HAP-1 (cell line): Measurements from ENCODE around the gene SEBOX.

ENCODE experiments used
- DNase-seq, 2 experiments: peaks; one replicate each; pipeline ENCODE4 v3.0.0-alpha.2; 2016 to 2020; ENCODE audit warnings: low spot score in 2 of 2
- H3K27me3 ChIP-seq: fragments of 250-450 bp; sonication (Bioruptor Pico); 2 replicates; pipeline ENCODE4 v1.5.1; 2020; ENCODE audit warnings: low read depth, mild to moderate bottlenecking, moderate library complexity
- H3K36me3 ChIP-seq: fragments of 250-450 bp; sonication (Bioruptor Pico); replicated peaks from 2 replicates; pipeline ENCODE4 v1.5.1; 2020; ENCODE audit warnings: mild to moderate bottlenecking
- H3K4me1 ChIP-seq: fragments of 250-450 bp; sonication (Bioruptor Pico); 2 replicates; pipeline ENCODE4 v1.5.1; 2020; ENCODE audit warnings: mild to moderate bottlenecking
- H3K4me3 ChIP-seq: fragments of 250-450 bp; sonication (Bioruptor Pico); 2 replicates; pipeline ENCODE4 v1.5.1; 2020; ENCODE audit warnings: mild to moderate bottlenecking, moderate library complexity
- H3K9me3 ChIP-seq: fragments of 250-450 bp; sonication (Bioruptor Pico); 2 replicates; pipeline ENCODE4 v1.5.1; 2020; ENCODE audit warnings: mild to moderate bottlenecking, moderate library complexity
- in situ Hi-C: fragments of 300-500 bp; cut with MboI; formaldehyde crosslinking; loops from 3 replicates; pipeline ENCODE4 v1.14.3; 2020; ENCODE audit warnings: low sequenced_read_pairs, inconsistent platforms, mixed read lengths

SEBOX gene

DNA sequence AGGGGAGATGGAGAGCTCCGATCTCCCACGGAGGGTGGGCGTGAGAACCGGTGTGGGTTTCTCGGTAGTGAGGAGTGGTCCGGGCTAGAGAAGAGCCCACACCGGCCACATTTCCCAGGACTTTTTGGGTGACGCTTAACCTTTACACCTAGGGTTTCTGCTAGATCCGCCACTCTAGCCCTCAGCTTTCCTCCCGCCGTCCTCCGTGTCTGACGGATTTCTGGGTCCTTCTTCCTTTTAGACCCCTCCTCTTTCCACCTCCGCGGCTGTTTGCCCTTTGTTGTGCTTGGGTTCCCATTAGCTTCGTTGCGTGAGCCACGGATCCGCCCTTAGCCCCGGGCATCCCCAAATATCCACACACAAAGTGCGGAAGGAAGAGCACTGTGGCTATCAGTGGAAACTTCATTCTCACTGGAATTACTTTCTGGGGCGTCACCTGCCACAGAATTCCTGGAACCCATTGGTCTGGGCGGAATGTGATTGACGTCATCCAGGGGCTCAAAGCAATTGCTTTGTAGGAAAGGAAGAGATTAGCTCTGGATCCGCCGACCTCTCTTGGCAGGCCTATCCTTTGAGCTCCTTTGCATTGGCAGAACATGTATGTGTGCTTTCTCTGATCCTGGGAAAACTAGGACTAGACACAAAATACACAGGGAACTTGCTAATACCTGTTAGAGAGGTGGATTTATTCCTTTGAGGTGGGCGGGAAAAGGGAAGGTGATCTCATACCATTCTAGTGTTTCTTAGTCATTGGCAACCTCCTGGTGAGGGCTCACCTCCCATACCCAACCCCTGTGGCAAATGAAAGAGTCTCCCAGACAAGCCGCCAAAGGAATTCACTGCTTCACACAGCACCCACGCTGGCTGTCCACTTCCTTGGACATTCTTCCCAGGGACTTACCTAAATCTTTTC is 28.8 kb downstream of the SEBOX start:
- DNase-seq, result peak; percentile 83 to 85
- H3K27me3 ChIP-seq, result no peaks in the 10 kb centered on the region
- H3K4me1 ChIP-seq, result peaks cover 12% of the 10 kb centered on the region
- no peaks in the 10 kb centered on the region for H3K9me3 ChIP-seq
- H3K36me3 ChIP-seq, result peaks cover 7% of the 10 kb centered on the region
- H3K4me3 ChIP-seq, result peak overlapping the region; percentile 78
- in situ Hi-C loops, result no loop called here

DNA sequence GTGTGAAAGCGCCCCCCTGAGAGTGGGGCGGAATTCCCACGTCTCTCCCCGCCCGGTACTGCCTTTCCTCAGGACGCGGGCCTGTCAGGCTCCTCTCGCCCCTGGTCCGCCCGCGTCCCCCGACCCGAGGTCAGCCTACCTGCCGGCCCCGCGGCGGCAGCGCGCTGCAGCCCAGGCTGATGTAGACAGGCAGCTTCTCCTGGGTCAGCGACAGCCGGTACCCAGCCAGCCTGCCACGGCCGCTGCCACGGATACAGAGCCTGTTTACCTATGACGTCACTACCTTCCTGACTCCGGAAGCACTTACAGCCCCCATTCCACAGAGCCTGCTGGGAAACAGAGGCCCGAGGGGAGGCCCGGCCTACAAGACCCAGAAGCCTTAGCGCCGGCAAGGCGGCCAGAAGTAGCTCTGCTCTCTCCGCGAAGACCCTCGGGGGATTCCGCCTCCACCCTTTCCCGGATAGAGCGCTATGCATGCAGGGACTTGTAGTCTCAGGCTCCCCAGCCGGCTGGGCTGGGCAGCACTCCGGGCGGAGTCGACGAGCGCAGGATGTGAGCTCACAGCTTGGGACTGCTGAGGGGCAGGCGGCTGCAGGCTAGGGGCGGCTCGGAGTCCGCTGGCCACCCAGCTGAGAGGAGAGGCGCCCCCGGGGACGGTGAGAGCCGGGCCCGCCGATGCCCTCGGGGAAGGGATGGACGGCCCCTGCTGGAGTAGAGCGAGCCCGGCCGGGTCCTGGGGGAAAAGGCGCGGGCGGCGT is 29.6 kb downstream of the SEBOX start, which contains the start of the genes IFT20 and TNFAIP1:
IFT20 (minus strand) TSS at position 272 of the 758 bp plus-strand sequence. CDS start 3,487 bp downstream, outside the sequence.
TNFAIP1 (plus strand) TSS at position 561 of the 758 bp plus-strand sequence. CDS start 3,761 bp downstream, outside the sequence.
- Histone ChIP-seq H3K4me3 (peak within 1 kb of the TSS; percentile 78), H3K4me1 (peaks cover 12% of the 10 kb centered on the region), H3K9me3 (no peaks in the 10 kb centered on the region), H3K27me3 (no peaks in the 10 kb centered on the region), H3K36me3 (peaks cover 8% of the 10 kb centered on the region; the same call in 1 of the 2 replicates)
- in situ Hi-C loops, result no loop called here
- peak; percentile 99 for DNase-seq

DNA sequence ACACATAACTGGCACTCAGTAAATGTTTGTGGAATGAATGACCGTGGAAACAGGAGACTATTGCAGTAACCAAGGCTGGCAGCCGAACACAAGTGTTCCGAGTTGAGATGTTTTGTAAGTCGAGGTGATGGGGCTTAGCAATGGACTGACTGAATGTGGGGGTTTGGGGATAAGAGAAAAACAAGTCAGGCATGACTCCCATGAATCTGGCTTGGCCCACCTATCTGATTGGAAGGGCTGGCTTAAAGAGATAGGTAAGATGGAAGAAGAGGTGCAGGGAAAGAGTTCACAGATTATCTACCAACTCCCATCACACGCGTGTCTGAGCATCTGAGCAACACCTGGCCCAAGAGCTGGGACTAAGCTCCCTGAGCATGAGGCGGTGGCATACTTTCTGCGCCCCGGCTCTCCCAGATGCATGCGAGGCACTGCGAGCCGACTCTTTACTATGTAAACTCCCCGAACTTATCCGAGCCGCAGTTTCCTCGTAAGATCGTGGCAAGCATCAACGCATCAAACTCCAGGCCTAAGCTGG is 30.3 kb downstream of the SEBOX start:
- DNase-seq, result no peak
- peaks cover 12% of the 10 kb centered on the region for H3K4me1 ChIP-seq
- H3K4me3 ChIP-seq, result peak overlapping the region; percentile 78
- H3K27me3 ChIP-seq, result no peaks in the 10 kb centered on the region
- H3K9me3 ChIP-seq, result no peaks in the 10 kb centered on the region
- in situ Hi-C loops, result no loop called here
- H3K36me3 ChIP-seq, result peaks cover 8% of the 10 kb centered on the region; the same call in 1 of the 2 replicates

DNA sequence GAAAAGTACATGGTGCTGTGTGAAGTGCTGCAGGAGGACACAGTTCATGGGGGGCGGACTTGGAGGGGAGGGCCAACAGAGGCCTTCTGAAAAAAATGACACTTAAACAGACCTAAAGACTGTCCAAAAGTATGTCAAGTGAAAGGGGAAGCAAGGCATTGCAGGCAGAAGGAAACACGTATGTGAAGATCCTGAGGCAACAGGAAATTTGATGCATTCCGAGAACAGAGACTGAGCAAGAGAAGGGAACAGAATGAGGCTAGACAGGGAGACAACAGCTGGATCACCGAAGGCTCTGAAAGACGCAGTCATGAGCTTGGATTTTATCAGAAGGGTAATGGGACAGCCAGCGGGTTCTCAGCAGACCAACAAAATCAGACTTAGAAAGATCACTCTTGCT is 30.8 kb downstream of the SEBOX start:
- H3K9me3 ChIP-seq, result no peaks in the 10 kb centered on the region
- H3K4me1 ChIP-seq, result peaks cover 12% of the 10 kb centered on the region
- DNase-seq, result no peak
- no peaks in the 10 kb centered on the region for H3K27me3 ChIP-seq
- H3K4me3 ChIP-seq, result peak overlapping the region; percentile 78
- peaks cover 9% of the 10 kb centered on the region for H3K36me3 ChIP-seq
- in situ Hi-C loops, result no loop called here

DNA sequence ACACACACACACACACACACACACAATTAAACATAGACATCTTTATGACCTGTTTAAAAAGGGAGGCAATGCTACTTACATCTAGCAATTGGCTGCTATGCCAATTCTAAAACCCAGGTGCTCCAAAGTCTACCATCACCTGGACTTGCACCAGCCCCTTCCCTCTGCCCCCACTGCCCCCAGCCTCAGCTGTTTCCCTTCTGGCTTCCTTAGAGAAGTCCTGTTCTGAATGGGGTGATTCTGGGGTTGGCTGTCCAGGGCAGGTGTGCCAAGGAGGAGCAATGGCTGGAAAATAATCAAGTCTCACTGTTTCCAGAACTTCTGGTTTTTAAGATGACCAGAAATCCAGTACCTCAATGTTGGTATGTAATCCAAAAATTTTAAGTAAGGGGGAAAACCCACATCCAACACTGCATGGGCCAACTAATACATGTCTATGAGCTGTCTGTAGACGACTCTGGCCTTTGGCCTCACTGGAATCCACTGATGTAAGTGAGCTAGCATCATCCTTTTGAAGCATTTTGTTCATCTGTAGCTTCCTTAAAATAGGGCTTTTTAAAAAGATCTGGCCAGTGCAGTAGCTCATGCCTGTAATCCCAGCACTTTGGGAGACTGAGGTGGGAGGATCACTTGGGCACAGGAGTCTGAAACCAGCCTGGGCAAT is 31.8 kb downstream of the SEBOX start:
- H3K27me3 ChIP-seq, result no peaks in the 10 kb centered on the region
- in situ Hi-C loops, result no loop called here
- no peak overlapping the region for H3K4me3 ChIP-seq
- peaks cover 12% of the 10 kb centered on the region for H3K4me1 ChIP-seq
- H3K36me3 ChIP-seq, result peaks cover 19% of the 10 kb centered on the region
- H3K9me3 ChIP-seq, result no peaks in the 10 kb centered on the region
- DNase-seq, result no peak

DNA sequence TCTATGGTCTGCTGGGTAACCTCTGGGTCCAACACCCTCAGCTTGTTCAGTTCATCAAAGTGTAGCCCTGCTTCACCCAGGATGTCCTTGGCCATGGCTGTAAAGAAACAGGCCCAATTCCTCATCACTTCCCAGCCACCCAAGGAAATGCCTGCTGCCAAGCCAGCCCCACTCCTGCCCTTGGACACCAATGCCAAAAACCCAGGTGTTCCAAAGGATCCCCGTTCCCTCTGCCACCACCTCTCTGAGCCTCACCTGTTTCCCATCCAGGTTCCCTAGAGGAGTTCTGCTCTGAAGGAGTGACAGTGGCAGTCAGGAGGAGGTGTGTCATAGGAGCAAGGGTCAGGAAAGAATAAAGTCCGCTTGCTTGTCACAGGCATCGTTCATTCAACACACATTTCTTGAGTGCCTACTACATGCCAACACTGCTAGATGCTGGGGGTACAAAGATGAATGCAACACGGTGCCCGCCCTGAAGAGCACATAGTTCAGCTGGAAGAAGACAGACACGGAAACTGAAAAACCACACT is 33.0 kb downstream of the SEBOX start:
- Histone ChIP-seq H3K27me3 (no peaks in the 10 kb centered on the region), H3K4me1 (peaks cover 12% of the 10 kb centered on the region), H3K4me3 (no peak overlapping the region), H3K9me3 (no peaks in the 10 kb centered on the region), H3K36me3 (peaks cover 28% of the 10 kb centered on the region)
- in situ Hi-C loops, result no loop called here
- DNase-seq, result peak in 1 of 2 experiments; percentile 8

DNA sequence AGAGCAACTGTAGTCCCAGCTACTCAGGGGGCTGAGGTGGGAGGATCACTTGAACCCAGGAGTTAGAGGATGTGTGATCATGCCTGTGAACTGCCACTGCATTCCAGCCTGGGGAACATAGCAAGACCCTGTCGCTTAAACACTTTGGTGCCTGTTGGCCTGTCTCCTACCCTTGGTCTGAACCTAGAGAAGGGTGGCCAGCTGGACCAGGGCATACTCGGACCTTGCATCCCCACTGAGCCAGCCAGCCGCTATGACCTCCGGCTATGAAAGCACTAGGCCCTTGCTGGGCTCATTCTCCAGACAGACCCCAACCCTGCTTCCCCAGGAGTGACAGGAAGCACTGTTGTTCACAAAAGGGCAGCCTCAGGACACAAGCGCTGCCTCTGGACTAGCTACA is 34.3 kb downstream of the SEBOX start:
- in situ Hi-C loops, result no loop called here
- DNase-seq, result no peak
- no peak overlapping the region for H3K4me3 ChIP-seq
- H3K36me3 ChIP-seq, result peaks cover 39% of the 10 kb centered on the region
- no peaks in the 10 kb centered on the region for H3K27me3 ChIP-seq
- H3K9me3 ChIP-seq, result no peaks in the 10 kb centered on the region
- H3K4me1 ChIP-seq, result peaks cover 6% of the 10 kb centered on the region; the same call in 1 of the 2 replicates

DNA sequence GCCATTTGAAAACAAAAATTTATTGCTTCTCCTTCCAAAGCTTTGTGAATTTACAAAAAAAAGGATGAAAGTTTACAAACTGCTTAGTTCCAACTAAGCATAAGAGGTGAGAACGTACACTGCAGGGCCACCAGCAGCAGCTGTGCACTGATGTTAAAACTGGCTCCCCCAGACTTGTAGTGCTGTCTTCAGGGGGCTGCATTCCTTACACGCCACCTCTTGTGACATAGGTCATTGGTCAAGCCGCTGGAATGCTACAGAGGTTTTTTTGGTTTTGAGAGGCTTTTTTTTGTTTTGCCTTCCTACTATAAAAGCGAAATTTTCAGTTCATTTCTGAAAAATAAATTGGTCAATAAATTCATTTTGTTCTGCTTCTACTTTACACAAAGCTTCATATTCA is 36.7 kb downstream of the SEBOX start:
- H3K4me3 ChIP-seq, result no peak overlapping the region
- DNase-seq, result no peak
- no peaks in the 10 kb centered on the region for H3K9me3 ChIP-seq
- peaks cover 46% of the 10 kb centered on the region for H3K36me3 ChIP-seq
- in situ Hi-C loops, result no loop called here
- no peaks in the 10 kb centered on the region for H3K27me3 ChIP-seq
- H3K4me1 ChIP-seq, result no peaks in the 10 kb centered on the region

DNA sequence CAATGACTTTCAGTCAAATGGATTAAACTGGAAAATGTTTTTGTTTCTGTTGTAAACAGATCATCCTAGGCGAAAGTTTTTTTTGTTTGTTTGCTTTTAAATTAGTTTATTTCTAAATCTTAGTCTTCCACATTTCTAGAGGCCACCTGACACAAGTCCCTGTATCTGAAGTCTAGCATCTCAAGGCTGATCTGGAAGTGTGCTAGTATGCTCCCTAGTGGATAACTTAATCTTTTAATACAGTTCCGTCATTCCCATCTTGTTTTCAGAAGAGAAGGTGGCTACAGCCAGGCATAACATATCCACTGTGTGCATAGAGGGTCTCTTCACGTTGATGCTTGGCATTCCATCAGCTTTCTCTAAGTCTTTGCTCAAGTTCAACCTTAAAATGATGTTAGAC is 37.3 kb downstream of the SEBOX start:
- Histone ChIP-seq H3K4me3 (no peak overlapping the region), H3K4me1 (0 out of 2 replicates have a peak, but pooled peaks cover 2% of the 10 kb centered on the region), H3K27me3 (no peaks in the 10 kb centered on the region), H3K9me3 (no peaks in the 10 kb centered on the region), H3K36me3 (peaks cover 46% of the 10 kb centered on the region)
- in situ Hi-C loops, result no loop called here
- no peak for DNase-seq

DNA sequence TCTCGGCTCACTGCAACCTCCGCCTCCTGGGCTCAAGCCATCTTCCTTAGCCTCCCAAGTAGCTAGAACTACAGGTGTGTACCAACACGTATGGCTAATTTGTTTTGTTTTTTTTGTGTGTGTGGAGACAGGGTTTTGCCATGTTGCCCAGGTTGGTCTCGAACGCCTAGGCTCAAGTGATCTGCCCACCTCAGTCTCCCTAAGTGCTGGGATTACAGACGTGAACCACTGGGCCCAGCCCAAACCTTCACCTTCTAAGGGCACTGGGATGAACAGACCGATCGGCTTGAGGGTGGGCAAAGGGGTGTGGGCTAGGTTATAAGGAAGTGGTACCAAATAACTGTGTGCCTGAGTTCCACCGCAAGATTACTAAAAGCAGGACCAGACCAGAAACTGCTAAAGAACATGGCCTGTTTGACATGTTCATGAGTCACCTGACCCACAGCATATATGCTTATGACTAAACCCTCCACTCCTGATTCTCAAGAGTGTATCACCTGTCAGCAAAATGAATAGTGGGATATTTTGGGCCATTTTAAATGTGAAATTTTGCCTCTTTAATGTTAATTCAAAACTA is 37.9 kb downstream of the SEBOX start:
- in situ Hi-C loops, result no loop called here

DNA sequence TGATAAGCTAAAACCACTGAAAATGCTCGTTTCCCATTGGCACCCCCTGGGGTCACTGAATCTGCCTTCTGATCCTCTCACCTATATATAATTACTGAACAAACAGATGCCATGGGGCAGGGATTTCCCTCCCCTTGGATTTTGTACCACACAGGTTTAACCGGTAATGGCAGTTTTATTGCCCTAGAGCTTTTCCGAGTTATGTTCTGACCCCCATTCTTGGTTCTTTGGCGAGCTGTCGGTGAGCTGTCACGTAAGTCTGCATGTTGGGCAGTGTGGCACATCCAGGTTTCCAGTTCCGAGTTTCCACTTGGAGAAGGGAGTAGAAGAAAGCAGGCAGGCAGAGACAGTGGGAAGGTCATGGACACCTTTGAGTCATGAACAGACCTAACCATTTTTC is 38.9 kb downstream of the SEBOX start:
- Histone ChIP-seq H3K27me3 (no peaks in the 10 kb centered on the region), H3K9me3 (no peaks in the 10 kb centered on the region), H3K4me1 (peaks cover 11% of the 10 kb centered on the region), H3K4me3 (no peak overlapping the region), H3K36me3 (peaks cover 48% of the 10 kb centered on the region)
- DNase-seq, result no peak
- in situ Hi-C loops, result no loop called here

More for the DNA sequence above, 37.9 kb downstream of the SEBOX start:
- no peaks in the 10 kb centered on the region for H3K27me3 ChIP-seq
- H3K9me3 ChIP-seq, result no peaks in the 10 kb centered on the region
- H3K4me3 ChIP-seq, result no peak overlapping the region
- peaks cover 48% of the 10 kb centered on the region for H3K36me3 ChIP-seq
- H3K4me1 ChIP-seq, result 0 out of 2 replicates have a peak, but pooled peaks cover 4% of the 10 kb centered on the region
- DNase-seq, result no peak

DNA sequence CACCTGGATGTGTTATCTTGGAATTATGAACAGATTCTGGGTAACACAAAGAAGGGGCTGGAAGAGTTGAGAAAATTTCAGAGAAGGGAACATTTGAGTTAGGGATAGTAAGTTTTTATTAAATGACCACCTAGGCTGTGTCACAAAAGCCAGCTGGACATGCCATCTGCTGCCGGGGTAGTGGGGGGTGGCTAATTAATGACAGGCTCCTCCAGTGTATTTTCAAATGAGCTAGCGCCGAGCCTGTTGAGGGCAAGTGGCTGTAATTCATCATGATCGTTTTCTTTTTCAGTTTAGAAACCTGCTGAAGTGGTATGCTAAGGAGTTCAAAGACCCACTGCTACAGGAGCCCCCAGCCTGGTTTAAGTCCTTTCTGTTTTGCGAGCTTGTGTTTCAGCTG is 39.8 kb downstream of the SEBOX start:
- in situ Hi-C loops, result no loop called here
- Histone ChIP-seq H3K27me3 (no peaks in the 10 kb centered on the region), H3K4me3 (no peak overlapping the region), H3K36me3 (peaks cover 53% of the 10 kb centered on the region), H3K9me3 (no peaks in the 10 kb centered on the region), H3K4me1 (peaks cover 18% of the 10 kb centered on the region)
- DNase-seq, result no peak

DNA sequence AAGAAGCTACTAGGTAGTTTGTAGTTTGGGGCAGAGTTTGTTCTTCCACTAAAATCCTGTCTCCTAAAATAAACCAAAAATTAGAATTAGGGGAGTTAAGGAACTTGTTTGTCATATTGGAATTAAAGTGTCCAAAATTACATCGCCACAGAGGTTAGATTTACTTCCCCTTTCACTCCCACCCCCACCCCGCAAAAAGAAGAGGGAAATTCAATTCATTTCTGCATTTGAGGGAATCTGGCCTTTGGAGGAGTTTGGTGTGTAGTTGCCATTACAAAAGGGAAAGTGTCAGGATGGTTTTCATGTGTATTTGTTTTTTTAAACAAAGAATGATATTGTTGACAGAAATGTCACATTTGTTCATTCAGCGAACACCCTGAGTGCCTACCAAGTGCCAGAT is 40.2 kb downstream of the SEBOX start:
- Histone ChIP-seq H3K36me3 (peaks cover 54% of the 10 kb centered on the region), H3K4me1 (peaks cover 18% of the 10 kb centered on the region)
- DNase-seq, result no peak

More for the DNA sequence above, 40.2 kb downstream of the SEBOX start:
- Histone ChIP-seq H3K4me3 (no peak overlapping the region), H3K9me3 (no peaks in the 10 kb centered on the region), H3K27me3 (no peaks in the 10 kb centered on the region)
- in situ Hi-C loops, result loop anchor here (5.0 kb wide), 1 partner anchor 33 kb away; the partner anchor contains the start of gene POLDIP2
